HEK293 (cell line): ENCODE measurements around the gene CELF1.

Experiments
- CTCF ChIA-PET: fragments of 350-600 bp; formaldehyde crosslinking; extraction: SDS; loops from one replicate; lab custom pipeline; 2021; ENCODE audit warnings: antibody characterized with exemption; lab: Yijun Ruan, JAX
- POLR2A ChIA-PET: fragments of 300-600 bp; formaldehyde crosslinking; extraction: SDS; loops from one replicate; lab custom pipeline; 2020; ENCODE audit warnings: antibody characterized with exemption, inconsistent platforms; lab: Yijun Ruan, JAX
- H3K27ac ChIP-seq: fragments of 200-500 bp; sonication (Bioruptor generic); 2 replicates; pipeline ENCODE4 v1.5.1; 2014; ENCODE audit warnings: low read depth, low read length, control low read depth, inconsistent platforms; ENCODE audit errors: extremely low read depth
- H3K36me3 ChIP-seq, 2 experiments: fragments of 200-500 bp in 1 of 2; sonication (Bioruptor generic) in 1 of 2; 1 replicate in 1 of 2; 2 replicates in 1 of 2; pipeline ENCODE4 v1.5.1; 2014 to 2017; ENCODE audit warnings: inconsistent platforms in 2 of 2, low read length in 2 of 2; ENCODE audit not compliant: control insufficient read depth in 2 of 2, insufficient read depth in 1 of 2
- H3K4me1 ChIP-seq: fragments of 200-500 bp; sonication (Bioruptor generic); 2 replicates; pipeline ENCODE4 v1.5.1; 2014; ENCODE audit warnings: mild to moderate bottlenecking, low read length, inconsistent platforms; ENCODE audit not compliant: control insufficient read depth, insufficient read depth
- H3K4me3 ChIP-seq: 2 replicates; pipeline ENCODE4 v1.5.1; 2011; ENCODE audit warnings: low read depth, mild to moderate bottlenecking, control low read depth, low read length, moderate library complexity
- H3K9me3 ChIP-seq: fragments of 200-500 bp; sonication (Bioruptor generic); 2 replicates; pipeline ENCODE4 v1.5.1; 2014; ENCODE audit warnings: low read depth, low read length, inconsistent platforms; ENCODE audit not compliant: control insufficient read depth, insufficient read depth
- EGR2 ChIP-seq: fragments of 450-650 bp; formaldehyde crosslinking; IDR thresholded peaks from 2 replicates; pipeline ENCODE4 v1.5.1; 2016; ENCODE audit warnings: low read depth, missing biosample characterization, missing genetic modification characterization
- FEZF1 ChIP-seq: fragments of 450-650 bp; formaldehyde crosslinking; IDR thresholded peaks from 2 replicates; pipeline ENCODE4 v1.5.1; 2016; ENCODE audit warnings: missing biosample characterization, missing genetic modification characterization
- GLI4 ChIP-seq: fragments of 450-650 bp; formaldehyde crosslinking; IDR thresholded peaks from 2 replicates; pipeline ENCODE4 v1.5.1; 2016; ENCODE audit warnings: missing biosample characterization, missing genetic modification characterization
- GLIS2 ChIP-seq: fragments of 450-650 bp; formaldehyde crosslinking; IDR thresholded peaks from 2 replicates; pipeline ENCODE4 v1.5.1; 2016; ENCODE audit warnings: missing biosample characterization, missing genetic modification characterization
- KLF16 ChIP-seq: fragments of 450-650 bp; formaldehyde crosslinking; IDR thresholded peaks from 2 replicates; pipeline ENCODE4 v1.5.1; 2017; ENCODE audit warnings: missing biosample characterization, missing genetic modification characterization
- PBX3 ChIP-seq: sonication (generic); formaldehyde crosslinking; IDR thresholded peaks from 2 replicates; pipeline ENCODE4 v1.8.1; 2022; ENCODE audit warnings: mild to moderate bottlenecking, moderate library complexity, missing genetic modification reagents
- REST ChIP-seq: fragments of 450-650 bp; formaldehyde crosslinking; IDR thresholded peaks from 2 replicates; pipeline ENCODE4 v1.5.1; 2016; ENCODE audit warnings: missing biosample characterization, missing genetic modification characterization
- SCRT1 ChIP-seq: fragments of 450-650 bp; formaldehyde crosslinking; IDR thresholded peaks from 2 replicates; pipeline ENCODE4 v1.5.1; 2016; ENCODE audit warnings: missing biosample characterization, missing genetic modification characterization, borderline replicate concordance
- SETDB1 ChIP-seq: IDR thresholded peaks from one replicate; pipeline ENCODE4 v1.6.1; 2017; ENCODE audit warnings: mild to moderate bottlenecking, low read length, moderate library complexity, mixed read lengths; ENCODE audit not compliant: insufficient read length
- ZFP41 ChIP-seq: fragments of 450-650 bp; formaldehyde crosslinking; IDR thresholded peaks from 2 replicates; pipeline ENCODE4 v1.5.1; 2016; ENCODE audit warnings: missing biosample characterization, missing genetic modification characterization, borderline replicate concordance
- ZNF10 ChIP-seq: fragments of 450-650 bp; formaldehyde crosslinking; IDR thresholded peaks from 2 replicates; pipeline ENCODE4 v1.5.1; 2017; ENCODE audit warnings: missing biosample characterization, missing genetic modification characterization
- ZNF146 ChIP-seq: fragments of 450-650 bp; formaldehyde crosslinking; IDR thresholded peaks from 2 replicates; pipeline ENCODE4 v1.5.1; 2016; ENCODE audit warnings: missing biosample characterization, missing genetic modification characterization
- ZNF175 ChIP-seq: fragments of 450-650 bp; formaldehyde crosslinking; IDR thresholded peaks from 2 replicates; pipeline ENCODE4 v1.5.1; 2016; ENCODE audit warnings: missing biosample characterization, missing genetic modification characterization
- ZNF214 ChIP-seq: fragments of 450-650 bp; formaldehyde crosslinking; IDR thresholded peaks from 2 replicates; pipeline ENCODE4 v1.5.1; 2017; ENCODE audit warnings: missing biosample characterization, mild to moderate bottlenecking, missing genetic modification characterization, borderline replicate concordance
- ZNF221 ChIP-seq: fragments of 450-650 bp; formaldehyde crosslinking; IDR thresholded peaks from 2 replicates; pipeline ENCODE4 v1.5.1; 2017; ENCODE audit warnings: missing biosample characterization, missing genetic modification characterization, borderline replicate concordance
- ZNF239 ChIP-seq: fragments of 450-650 bp; formaldehyde crosslinking; IDR thresholded peaks from 2 replicates; pipeline ENCODE4 v1.5.1; 2016; ENCODE audit warnings: missing biosample characterization, missing genetic modification characterization
- ZNF292 ChIP-seq: fragments of 450-650 bp; formaldehyde crosslinking; IDR thresholded peaks from 2 replicates; pipeline ENCODE4 v1.5.1; 2016; ENCODE audit warnings: low read depth, missing biosample characterization, missing genetic modification characterization, borderline replicate concordance
- ZNF341 ChIP-seq: fragments of 450-650 bp; formaldehyde crosslinking; IDR thresholded peaks from 2 replicates; pipeline ENCODE4; 2016; ENCODE audit warnings: low read depth, missing biosample characterization, missing genetic modification characterization
- ZNF37A ChIP-seq: fragments of 450-650 bp; IDR thresholded peaks from 2 replicates; pipeline ENCODE4 v1.5.1; 2018; ENCODE audit warnings: missing biosample characterization, missing genetic modification characterization
- ZNF473 ChIP-seq: fragments of 450-650 bp; formaldehyde crosslinking; IDR thresholded peaks from 2 replicates; pipeline ENCODE4 v1.5.1; 2017; ENCODE audit warnings: missing biosample characterization, missing genetic modification characterization
- ZNF596 ChIP-seq: fragments of 450-650 bp; IDR thresholded peaks from 2 replicates; pipeline ENCODE4 v1.5.0; 2018; ENCODE audit warnings: missing biosample characterization, mild to moderate bottlenecking, missing genetic modification characterization, moderate library complexity
- ZNF610 ChIP-seq: fragments of 450-650 bp; formaldehyde crosslinking; IDR thresholded peaks from 2 replicates; pipeline ENCODE4 v1.5.1; 2016; ENCODE audit warnings: missing biosample characterization, missing genetic modification characterization, borderline replicate concordance
- ZNF629 ChIP-seq: fragments of 450-650 bp; formaldehyde crosslinking; IDR thresholded peaks from 2 replicates; pipeline ENCODE4 v1.5.1; 2017; ENCODE audit warnings: missing biosample characterization, missing genetic modification characterization
- ZNF639 ChIP-seq: fragments of 450-650 bp; formaldehyde crosslinking; IDR thresholded peaks from 2 replicates; pipeline ENCODE4 v1.5.1; 2016; ENCODE audit warnings: missing biosample characterization, missing genetic modification characterization
- ZNF776 ChIP-seq: fragments of 450-650 bp; formaldehyde crosslinking; IDR thresholded peaks from 2 replicates; pipeline ENCODE4 v1.5.0; 2017; ENCODE audit warnings: missing biosample characterization, missing genetic modification characterization, borderline replicate concordance
- ZSCAN18 ChIP-seq: fragments of 450-650 bp; formaldehyde crosslinking; IDR thresholded peaks from 2 replicates; pipeline ENCODE4 v1.5.1; 2016; ENCODE audit warnings: missing biosample characterization, missing genetic modification characterization
- ZSCAN4 ChIP-seq: fragments of 450-650 bp; formaldehyde crosslinking; IDR thresholded peaks from 2 replicates; pipeline ENCODE4 v1.5.1; 2017; ENCODE audit warnings: missing biosample characterization, missing genetic modification characterization
- ZXDB ChIP-seq: fragments of 450-650 bp; formaldehyde crosslinking; IDR thresholded peaks from 2 replicates; pipeline ENCODE4 v1.5.1; 2016; ENCODE audit warnings: missing biosample characterization, missing genetic modification characterization

CELF1 gene

GRCh38 chr11:47545298-47545697 is 7.6 kb downstream of the CELF1 start:
- Histone ChIP-seq H3K36me3 (peaks cover 0 to 12% of the 10 kb centered on the region in 2 experiments; a peak in 2 of 3 replicates), H3K4me1 (peaks cover 1% of the 10 kb centered on the region; the same call in 1 of the 2 replicates), H3K4me3 (no peak overlapping the region), H3K27ac (no peak overlapping the region), H3K9me3 (no peaks in the 10 kb centered on the region)
- POLR2A ChIA-PET: no interaction called here
- TF ChIP-seq ZNF629 (tag by site-specific recombination) (no peak), ZNF221 (no peak), GLI4 (tag by site-specific recombination) (no peak), ZNF596 (tag by site-specific recombination) (no peak), ZNF175 (tag by site-specific recombination) (no peak), REST (tag by site-specific recombination) (no peak), FEZF1 (tag by site-specific recombination) (no peak), ZNF37A (tag by site-specific recombination) (no peak), ZNF10 (tag by site-specific recombination) (no peak), SETDB1 (no peak), ZSCAN4 (tag by site-specific recombination) (no peak), ZNF473 (no peak), PBX3 (CRISPR knock-in tag) (no peak), ZNF239 (tag by site-specific recombination) (no peak), ZNF146 (tag by site-specific recombination) (no peak), ZNF776 (tag by site-specific recombination) (no peak)
- CTCF ChIA-PET: interaction anchor here (0.7 to 1.3 kb wide), 2 partner anchors 9 to 303 kb away, joined by 4 read pairs; no protein-coding TSS in a partner anchor

GRCh38 chr11:47541070-47541469 is 11.9 kb downstream of the CELF1 start:
- peaks cover 0 to 3% of the 10 kb centered on the region in 2 experiments; a peak in 2 of 3 replicates for H3K36me3 ChIP-seq
- H3K9me3 ChIP-seq: no peaks in the 10 kb centered on the region
- POLR2A ChIA-PET: interaction anchor here (1.6 kb wide), 1 partner anchor 11 kb away, joined by 6 read pairs; no protein-coding TSS in a partner anchor
- H3K4me1 ChIP-seq: peaks cover 12% of the 10 kb centered on the region
- H3K4me3 ChIP-seq: no peak overlapping the region
- CTCF ChIA-PET: no interaction called here
- H3K27ac ChIP-seq: no peak overlapping the region
- no peak for TF ChIP-seq ZNF214 (tag by site-specific recombination)
- no peak for TF ChIP-seq ZFP41 (tag by site-specific recombination)
- TF ChIP-seq ZNF175 (tag by site-specific recombination): no peak
- TF ChIP-seq EGR2 (tag by site-specific recombination): no peak
- TF ChIP-seq ZNF639: no peak
- no peak for TF ChIP-seq ZXDB (tag by site-specific recombination)
- TF ChIP-seq ZNF341: no peak
- no peak for TF ChIP-seq ZSCAN18 (tag by site-specific recombination)
- no peak for TF ChIP-seq SCRT1
- no peak for TF ChIP-seq ZNF292 (tag by site-specific recombination)
- TF ChIP-seq ZNF610 (tag by site-specific recombination): no peak
- TF ChIP-seq KLF16 (tag by site-specific recombination): no peak
- no peak for TF ChIP-seq GLIS2 (tag by site-specific recombination)
